SK-N-MC (cell line): ENCODE data around the gene TMEM269.

Source experiments
- EZH2 ChIP-seq: fragments of 200-600 bp; sonication (generic); IDR thresholded peaks from one replicate; pipeline ENCODE4 v1.6.1; 2017; ENCODE audit warnings: antibody characterized with exemption
- FOXP2 ChIP-seq: optimal IDR thresholded peaks from 2 replicates; pipeline ENCODE3; 2011; ENCODE audit warnings: mild to moderate bottlenecking, moderate library complexity; ENCODE audit not compliant: insufficient read depth; ENCODE audit errors: extremely low read length, control extremely low read depth
- POLR2AphosphoS5 ChIP-seq: IDR thresholded peaks from 2 replicates; pipeline ENCODE4 v1.6.1; 2012; ENCODE audit warnings: mild to moderate bottlenecking, low read depth, low read length, borderline replicate concordance

DNA sequence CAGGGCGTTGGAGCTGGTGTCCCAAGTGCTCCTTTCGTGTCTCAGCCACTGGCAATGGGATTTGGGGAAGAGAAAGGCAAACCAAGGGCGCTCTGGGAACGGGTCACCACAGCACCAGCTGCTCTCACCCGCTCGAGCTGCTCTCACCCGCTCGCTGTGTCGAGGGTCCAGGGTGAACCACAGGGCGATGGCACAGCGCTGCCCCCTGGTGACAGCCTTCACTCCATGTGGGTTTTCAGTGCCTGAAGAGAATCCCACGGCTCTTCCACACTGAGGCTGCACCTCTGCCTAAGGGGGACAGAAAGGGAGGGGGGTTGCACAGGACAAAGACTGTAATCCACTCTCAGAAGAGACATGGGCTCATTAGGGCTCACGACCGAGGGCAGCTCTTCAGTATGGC, 37.7 kb upstream of the TMEM269 start:
- TF ChIP-seq POLR2AphosphoS5 (no peak), EZH2 (no peak), FOXP2 (no peak)
